ENCODE measurements around the gene PRICKLE4. TPM values are rescaled to one million over a fixed set of nuclear protein-coding genes. Genes with fewer than 3 reads are reported as not detected.

Gene PRICKLE4
- polyA plus RNA-seq, 1 donor from 2014 or later = 1.3 TPM

DNA sequence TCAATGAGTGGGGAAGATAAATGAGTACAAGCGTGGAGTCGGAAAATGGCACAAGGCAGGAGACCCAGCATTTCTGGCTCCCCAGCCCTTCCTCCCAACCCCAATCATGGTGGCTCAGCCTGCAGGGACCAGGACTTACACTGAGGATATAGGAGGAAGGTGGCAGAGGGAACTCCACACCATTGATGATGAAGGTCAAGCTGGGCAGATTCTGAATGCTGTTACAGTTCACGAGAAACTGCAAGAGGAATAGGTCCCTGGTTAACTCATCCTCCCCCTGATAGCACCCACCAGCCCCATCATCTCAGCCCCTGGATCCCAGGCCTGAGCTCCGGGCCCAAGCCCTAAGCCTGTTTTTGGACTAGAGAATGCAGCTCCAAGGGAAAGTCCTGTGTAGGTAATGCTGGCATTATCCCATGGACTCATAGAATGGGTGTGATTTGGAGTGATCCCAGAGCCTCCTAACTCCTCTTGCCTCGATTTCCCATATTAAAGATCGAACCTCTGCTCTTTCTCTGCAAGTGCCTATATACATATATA lies 42.9 kb upstream of the PRICKLE4 start:
- no peak overlapping the region for H3K4me2 ChIP-seq (ENCODE audit: low read length)
- no peak overlapping the region for H3K4me3 ChIP-seq (ENCODE audit: low read length)
- H2AFZ ChIP-seq (ENCODE audit: low read depth, low read length) = no peak overlapping the region
- no peak overlapping the region for H3K9ac ChIP-seq (ENCODE audit: low read length)
- no peak overlapping the region for H3K27ac ChIP-seq (ENCODE audit: low read length)
- no peaks in the 10 kb centered on the region for H4K20me1 ChIP-seq (ENCODE audit: insufficient read depth)
- no peaks in the 10 kb centered on the region for H3K79me2 ChIP-seq (replicated peaks; ENCODE audit: insufficient read depth, low read length)
- TF ChIP-seq, protein P1, sequence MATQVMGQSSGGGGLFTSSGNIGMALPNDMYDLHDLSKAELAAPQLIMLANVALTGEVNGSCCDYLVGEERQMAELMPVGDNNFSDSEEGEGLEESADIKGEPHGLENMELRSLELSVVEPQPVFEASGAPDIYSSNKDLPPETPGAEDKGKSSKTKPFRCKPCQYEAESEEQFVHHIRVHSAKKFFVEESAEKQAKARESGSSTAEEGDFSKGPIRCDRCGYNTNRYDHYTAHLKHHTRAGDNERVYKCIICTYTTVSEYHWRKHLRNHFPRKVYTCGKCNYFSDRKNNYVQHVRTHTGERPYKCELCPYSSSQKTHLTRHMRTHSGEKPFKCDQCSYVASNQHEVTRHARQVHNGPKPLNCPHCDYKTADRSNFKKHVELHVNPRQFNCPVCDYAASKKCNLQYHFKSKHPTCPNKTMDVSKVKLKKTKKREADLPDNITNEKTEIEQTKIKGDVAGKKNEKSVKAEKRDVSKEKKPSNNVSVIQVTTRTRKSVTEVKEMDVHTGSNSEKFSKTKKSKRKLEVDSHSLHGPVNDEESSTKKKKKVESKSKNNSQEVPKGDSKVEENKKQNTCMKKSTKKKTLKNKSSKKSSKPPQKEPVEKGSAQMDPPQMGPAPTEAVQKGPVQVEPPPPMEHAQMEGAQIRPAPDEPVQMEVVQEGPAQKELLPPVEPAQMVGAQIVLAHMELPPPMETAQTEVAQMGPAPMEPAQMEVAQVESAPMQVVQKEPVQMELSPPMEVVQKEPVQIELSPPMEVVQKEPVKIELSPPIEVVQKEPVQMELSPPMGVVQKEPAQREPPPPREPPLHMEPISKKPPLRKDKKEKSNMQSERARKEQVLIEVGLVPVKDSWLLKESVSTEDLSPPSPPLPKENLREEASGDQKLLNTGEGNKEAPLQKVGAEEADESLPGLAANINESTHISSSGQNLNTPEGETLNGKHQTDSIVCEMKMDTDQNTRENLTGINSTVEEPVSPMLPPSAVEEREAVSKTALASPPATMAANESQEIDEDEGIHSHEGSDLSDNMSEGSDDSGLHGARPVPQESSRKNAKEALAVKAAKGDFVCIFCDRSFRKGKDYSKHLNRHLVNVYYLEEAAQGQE (IDR thresholded peaks at IDR 0.05; ENCODE audit: borderline replicate concordance) = no peak
- TF ChIP-seq EZH2 (IDR thresholded peaks at IDR 0.05; ENCODE audit: borderline replicate concordance, insufficient read depth, low read length, poor library complexity, severe bottlenecking) = no peak
- TF ChIP-seq POLR2AphosphoS5 (IDR thresholded peaks at IDR 0.05) = no peak
- no peak for TF ChIP-seq RAD21 (conservative IDR thresholded peaks at IDR 0.05)
- TF ChIP-seq, protein P2, sequence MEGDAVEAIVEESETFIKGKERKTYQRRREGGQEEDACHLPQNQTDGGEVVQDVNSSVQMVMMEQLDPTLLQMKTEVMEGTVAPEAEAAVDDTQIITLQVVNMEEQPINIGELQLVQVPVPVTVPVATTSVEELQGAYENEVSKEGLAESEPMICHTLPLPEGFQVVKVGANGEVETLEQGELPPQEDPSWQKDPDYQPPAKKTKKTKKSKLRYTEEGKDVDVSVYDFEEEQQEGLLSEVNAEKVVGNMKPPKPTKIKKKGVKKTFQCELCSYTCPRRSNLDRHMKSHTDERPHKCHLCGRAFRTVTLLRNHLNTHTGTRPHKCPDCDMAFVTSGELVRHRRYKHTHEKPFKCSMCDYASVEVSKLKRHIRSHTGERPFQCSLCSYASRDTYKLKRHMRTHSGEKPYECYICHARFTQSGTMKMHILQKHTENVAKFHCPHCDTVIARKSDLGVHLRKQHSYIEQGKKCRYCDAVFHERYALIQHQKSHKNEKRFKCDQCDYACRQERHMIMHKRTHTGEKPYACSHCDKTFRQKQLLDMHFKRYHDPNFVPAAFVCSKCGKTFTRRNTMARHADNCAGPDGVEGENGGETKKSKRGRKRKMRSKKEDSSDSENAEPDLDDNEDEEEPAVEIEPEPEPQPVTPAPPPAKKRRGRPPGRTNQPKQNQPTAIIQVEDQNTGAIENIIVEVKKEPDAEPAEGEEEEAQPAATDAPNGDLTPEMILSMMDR (IDR thresholded peaks at IDR 0.05; ENCODE audit: poor library complexity, severe bottlenecking) = no peak
- H3K9me3 ChIP-seq (ENCODE audit: low read length) = no peaks in the 10 kb centered on the region
- peaks cover 22% of the 10 kb centered on the region for H3K27me3 ChIP-seq (ENCODE audit: insufficient read depth, low read depth, low read length)
- no peaks in the 10 kb centered on the region for H3K9me2 ChIP-seq (ENCODE audit: insufficient read depth, low read length)
- H3F3A ChIP-seq (ENCODE audit: insufficient read depth, low read length, poor library complexity, severe bottlenecking) = no peaks in the 10 kb centered on the region
- no peaks in the 10 kb centered on the region for H3K36me3 ChIP-seq (ENCODE audit: insufficient read depth, low read length)

DNA sequence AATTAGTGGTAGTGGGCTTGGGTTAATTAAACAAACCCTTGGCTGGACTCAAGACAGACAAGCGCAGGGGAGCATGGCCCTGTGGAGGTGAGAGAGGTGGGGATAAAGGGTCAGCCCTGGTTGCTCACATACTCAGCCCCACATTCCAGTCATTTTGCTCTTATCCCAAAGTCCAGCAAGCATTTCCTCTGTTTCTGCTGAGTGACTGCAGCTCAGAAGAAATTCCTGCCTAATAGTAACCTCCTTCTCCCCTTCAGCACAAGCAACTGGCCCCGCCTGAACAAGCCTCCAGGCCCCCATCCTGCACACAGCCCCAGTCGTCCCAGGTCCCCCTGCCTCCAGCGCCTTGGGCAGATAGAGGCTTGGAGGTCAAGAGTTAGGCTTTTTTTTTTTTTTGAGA lies 41.5 kb upstream of the PRICKLE4 start:
- Histone ChIP-seq H3K79me2 (replicated peaks; ENCODE audit: insufficient read depth, low read length) (no peaks in the 10 kb centered on the region), H3K9me3 (ENCODE audit: low read length) (no peaks in the 10 kb centered on the region), H2AFZ (ENCODE audit: low read depth, low read length) (no peak overlapping the region), H3K4me2 (ENCODE audit: low read length) (no peak overlapping the region), H3K9ac (ENCODE audit: low read length) (no peak overlapping the region), H3K4me3 (ENCODE audit: low read length) (no peak overlapping the region), H3K9me2 (ENCODE audit: insufficient read depth, low read length) (no peaks in the 10 kb centered on the region), H3F3A (ENCODE audit: insufficient read depth, low read length, poor library complexity, severe bottlenecking) (no peaks in the 10 kb centered on the region), H3K27me3 (ENCODE audit: insufficient read depth, low read depth, low read length) (peaks cover 11% of the 10 kb centered on the region), H4K20me1 (ENCODE audit: insufficient read depth) (no peaks in the 10 kb centered on the region), H3K36me3 (ENCODE audit: insufficient read depth, low read length) (no peaks in the 10 kb centered on the region), H3K27ac (ENCODE audit: low read length) (no peak overlapping the region)
- TF ChIP-seq, protein P1 (IDR thresholded peaks at IDR 0.05; ENCODE audit: borderline replicate concordance) = no peak
- TF ChIP-seq EP300 (conservative IDR thresholded peaks at IDR 0.05; ENCODE audit: poor library complexity, severe bottlenecking) (no peak), RAD21 (conservative IDR thresholded peaks at IDR 0.05) (no peak), MXI1 (conservative IDR thresholded peaks at IDR 0.05; ENCODE audit: poor library complexity, severe bottlenecking) (no peak), POLR2AphosphoS5 (IDR thresholded peaks at IDR 0.05) (no peak), EZH2 (IDR thresholded peaks at IDR 0.05; ENCODE audit: borderline replicate concordance, insufficient read depth, low read length, poor library complexity, severe bottlenecking) (no peak), TAF1 (IDR thresholded peaks at IDR 0.05; ENCODE audit: low read depth) (no peak), SMC3 (conservative IDR thresholded peaks at IDR 0.05; ENCODE audit: poor library complexity) (no peak)
- TF ChIP-seq, protein P2 (IDR thresholded peaks at IDR 0.05; ENCODE audit: poor library complexity, severe bottlenecking) = no peak
